ENCODE data around the gene ALG8. TPM values are rescaled to one million over a fixed set of nuclear protein-coding genes. Genes with fewer than 3 reads are reported as not detected.

The ALG8 gene
- total and polyA plus RNA-seq, 12 donors, result 28.9 to 129 (median 53.3) TPM

- H3K9me3 ChIP-seq (replicated peaks in 1 of 3), result no peaks in the 10 kb centered on the region
- peaks cover 3 to 10% of the 10 kb centered on the region in 2 donors for H3K4me1 ChIP-seq (replicated peaks in 1 of 2)
- no peak for DNase-seq
- 63 to 81% (median 70%) methylated on average over 3 of the region's 3 CpGs for WGBS, 4 donors
- intact Hi-C loops (cut with DNase I), result no loop called here
- TF ChIP-seq CTCF (IDR thresholded peaks at IDR 0.05) (no peak), POLR2A (IDR thresholded peaks at IDR 0.05) (no peak)
- no peak overlapping the region for H3K27ac ChIP-seq
- no peaks in the 10 kb centered on the region for H3K36me3 ChIP-seq (replicated peaks in 1 of 2)
- H3K4me3 ChIP-seq, result no peak overlapping the region
- H3K27me3 ChIP-seq, result no peaks in the 10 kb centered on the region
Measured at GRCh38 chr11:78056093-78056492, 83.3 kb downstream of the ALG8 start.

GRCh38 chr11:78054971-78055370 is 84.5 kb downstream of the ALG8 start:
- Histone ChIP-seq H3K27ac (no peak overlapping the region), H3K36me3 (replicated peaks in 1 of 2) (no peaks in the 10 kb centered on the region), H3K4me1 (replicated peaks in 1 of 2) (peaks cover 0 to 5% of the 10 kb centered on the region in 2 donors), H3K4me3 (no peak overlapping the region), H3K27me3 (no peaks in the 10 kb centered on the region), H3K9me3 (replicated peaks in 1 of 3) (no peaks in the 10 kb centered on the region)
- DNase-seq, result no peak
- no peak for TF ChIP-seq POLR2A (IDR thresholded peaks at IDR 0.05)
- TF ChIP-seq CTCF (IDR thresholded peaks at IDR 0.05), result no peak
- whole genome bisulfite sequencing, 4 donors, result 82 to 94% (median 87%) methylated on average over 4 of the region's 4 CpGs
- intact Hi-C loops (cut with DNase I), result no loop called here

GRCh38 chr11:78050964-78051831 is 88.2 kb downstream of the ALG8 start:
- Histone ChIP-seq H3K36me3 (replicated peaks in 1 of 2) (no peaks in the 10 kb centered on the region), H3K27ac (peak overlapping the region in 3 of 5 donors; percentile 30 to 68 (median 46)), H3K4me3 (no peak overlapping the region), H3K4me1 (replicated peaks in 1 of 2) (peaks cover 0 to 9% of the 10 kb centered on the region in 2 donors), H3K9me3 (replicated peaks in 1 of 3) (no peaks in the 10 kb centered on the region), H3K27me3 (no peaks in the 10 kb centered on the region)
- peak in 3 of 7 donors; percentile 48 to 62 (median 50) for DNase-seq
- TF ChIP-seq CTCF (IDR thresholded peaks at IDR 0.05) (no peak), POLR2A (IDR thresholded peaks at IDR 0.05) (no peak)
- WGBS, 4 donors, result 81 to 91% (median 87%) methylated on average over 3 to 6 of the region's 6 CpGs
- intact Hi-C loops (cut with DNase I), result no loop called here

Small RNA genes within 50 kb of the gene (small RNA-seq; reads per million reads assigned to genes)
- 0 reads per million in 2 donors for gene RNU6-126P

Other genes starting within 250 kb of the ALG8 start
- 10 to 100 TPM; 17.8 to 69.6 (median 39.5) TPM for gene INTS4, start 145.0 kb downstream of the ALG8 start, total RNA-seq
- gene INTS4, start 145.0 kb downstream of the ALG8 start, polyA plus RNA-seq, result 10 to 100 TPM; 34.4 to 37.3 (median 36.5) TPM
- 10 to 100 TPM; 12.7 to 67.0 (median 29.8) TPM for gene KCTD14, start 116.3 kb downstream of the ALG8 start, total RNA-seq
- 10 to 100 TPM in 2 of 3 donors, 1 to 10 TPM in 1; 9.5 to 84.7 (median 19.6) TPM for gene KCTD14, start 116.3 kb downstream of the ALG8 start, polyA plus RNA-seq
- gene THRSP, start 75.8 kb downstream of the ALG8 start, total RNA-seq, result 10 to 100 TPM in 1 of 9 donors, 1 to 10 TPM in 3, under 1 TPM in 4, not detected in 1; 0.22 to 16.6 (median 1.1) TPM
- 10 to 100 TPM in 1 of 3 donors, 1 to 10 TPM in 1, under 1 TPM in 1; 0.77 to 64.5 (median 4.2) TPM for gene THRSP, start 75.8 kb downstream of the ALG8 start, polyA plus RNA-seq
- 100 to 1,000 TPM; 259 to 487 (median 380) TPM for gene NDUFC2, start 59.8 kb downstream of the ALG8 start, total RNA-seq
- gene NDUFC2, start 59.8 kb downstream of the ALG8 start, polyA plus RNA-seq, result 100 to 1,000 TPM in 2 of 3 donors, 10 to 100 TPM in 1; 75.4 to 200 (median 139) TPM
- gene KCTD21, start 49.0 kb upstream of the ALG8 start, total RNA-seq, result 10 to 100 TPM; 17.0 to 32.9 (median 28.3) TPM
- gene KCTD21, start 49.0 kb upstream of the ALG8 start, polyA plus RNA-seq, result 10 to 100 TPM in 2 of 3 donors, 1 to 10 TPM in 1; 9.3 to 54.0 (median 11.7) TPM
- gene USP35, start 49.3 kb upstream of the ALG8 start, total RNA-seq, result 10 to 100 TPM; 13.6 to 47.9 (median 34.0) TPM
- 10 to 100 TPM; 16.5 to 75.9 (median 30.1) TPM for gene USP35, start 49.3 kb upstream of the ALG8 start, polyA plus RNA-seq

All from adrenal gland (tissue), 12 donors.